Mesendoderm (in vitro differentiated cells): ENCODE data around the gene ANXA8.
"Not testable (repeated sequence)": the region's sequence is repeated elsewhere in the genome, so short reads cannot be mapped to it uniquely, and the experiment has no call there.

Source experiments
- DNase-seq: peaks from one replicate; pipeline ENCODE4 v3.0.0; 2013
- H2AK5ac ChIP-seq: 2 replicates; pipeline ENCODE4 v1.6.1; 2013; ENCODE audit warnings: low read length, inconsistent platforms
- H2BK120ac ChIP-seq: 2 replicates; pipeline ENCODE4 v1.6.1; 2013; ENCODE audit warnings: low read depth, mild to moderate bottlenecking, low read length, moderate library complexity, mixed read lengths
- H2BK15ac ChIP-seq: replicated peaks from 2 replicates; pipeline ENCODE4 v1.6.1; 2013; ENCODE audit warnings: low read depth, mild to moderate bottlenecking, moderate library complexity
- H2BK5ac ChIP-seq: 2 replicates; pipeline ENCODE4 v1.6.1; 2013; ENCODE audit warnings: low read length, inconsistent platforms
- H3K18ac ChIP-seq: 2 replicates; pipeline ENCODE4 v1.6.1; 2013; ENCODE audit warnings: mild to moderate bottlenecking, low read length, mixed read lengths
- H3K23ac ChIP-seq: one replicate; pipeline ENCODE4 v1.6.1; 2013; ENCODE audit warnings: low read length
- H3K27ac ChIP-seq: 2 replicates; pipeline ENCODE4 v1.5.1; 2013; ENCODE audit warnings: low read depth, mild to moderate bottlenecking, inconsistent platforms, low read length, moderate library complexity
- H3K27me3 ChIP-seq: 2 replicates; pipeline ENCODE4 v1.6.1; 2013; ENCODE audit warnings: low read length, control low read depth, mild to moderate bottlenecking, inconsistent platforms; ENCODE audit not compliant: insufficient read depth, poor library complexity
- H3K36me3 ChIP-seq: 2 replicates; pipeline ENCODE4 v1.6.1; 2013; ENCODE audit warnings: low read length, inconsistent platforms; ENCODE audit not compliant: control insufficient read depth, insufficient read depth
- H3K4ac ChIP-seq: one replicate; pipeline ENCODE4 v1.6.1; 2013; ENCODE audit warnings: low read depth, mild to moderate bottlenecking, low read length, moderate library complexity
- H3K4me1 ChIP-seq: 2 replicates; pipeline ENCODE4 v1.6.1; 2013; ENCODE audit warnings: low read depth, low read length, inconsistent platforms; ENCODE audit not compliant: control insufficient read depth
- H3K4me2 ChIP-seq: 2 replicates; pipeline ENCODE4 v1.6.1; 2013; ENCODE audit warnings: low read length
- H3K4me3 ChIP-seq: 2 replicates; pipeline ENCODE4 v1.5.1; 2013; ENCODE audit warnings: mild to moderate bottlenecking, low read length
- H3K56ac ChIP-seq: one replicate; pipeline ENCODE4 v1.6.1; 2013; ENCODE audit warnings: low read length
- H3K79me1 ChIP-seq: 2 replicates; pipeline ENCODE4 v1.6.1; 2013; ENCODE audit warnings: low read length, inconsistent platforms
- H3K79me2 ChIP-seq: 2 replicates; pipeline ENCODE4 v1.6.1; 2013; ENCODE audit warnings: mild to moderate bottlenecking, low read length; ENCODE audit not compliant: control insufficient read depth, insufficient read depth
- H3K9ac ChIP-seq: 2 replicates; pipeline ENCODE4 v1.6.1; 2013; ENCODE audit warnings: low read length, inconsistent platforms
- H4K5ac ChIP-seq: one replicate; pipeline ENCODE4 v1.6.1; 2013; ENCODE audit warnings: low read length
- H4K8ac ChIP-seq: one replicate; pipeline ENCODE4 v1.6.1; 2013; ENCODE audit warnings: low read depth, mild to moderate bottlenecking, control low read depth, low read length, moderate library complexity
- WGBS: extraction: QIAGEN DNeasy Blood & Tissue Kit; methylation state at CpG from one replicate; pipeline ENCODE4 v1.1.7; 2013; ENCODE audit warnings: low lambda C conversion rate, missing lambda C conversion rate; ENCODE audit not compliant: insufficient coverage; ENCODE audit errors: extremely low coverage; 5-methylcytosine and 5-hydroxymethylcytosine counted together

ANXA8 gene

GRCh38 chr10:47456079-47456785 is 27.7 kb downstream of the ANXA8 start:
- Histone ChIP-seq H3K4me2 (no peak overlapping the region), H2BK15ac (no peak overlapping the region), H3K56ac (no peak overlapping the region), H3K27ac (no peak overlapping the region), H2BK5ac (no peak overlapping the region), H3K79me2 (no peaks in the 10 kb centered on the region), H2AK5ac (no peak overlapping the region), H3K27me3 (no peaks in the 10 kb centered on the region), H3K36me3 (no peaks in the 10 kb centered on the region), H3K4ac (no peak overlapping the region), H3K79me1 (no peaks in the 10 kb centered on the region), H2BK120ac (no peak overlapping the region), H3K23ac (no peak overlapping the region), H3K4me3 (no peak overlapping the region), H4K5ac (no peak overlapping the region), H3K9ac (no peak overlapping the region), H4K8ac (no peak overlapping the region), H3K4me1 (no peaks in the 10 kb centered on the region), H3K18ac (no peak overlapping the region)
- no CpG with 5 or more reads among the region's 8 CpGs for WGBS
- no peak for DNase-seq

GRCh38 chr10:47455350-47456078 is 28.4 kb downstream of the ANXA8 start:
- H3K4me3 ChIP-seq, H2AK5ac ChIP-seq, H4K8ac ChIP-seq, H3K56ac ChIP-seq, H3K27ac ChIP-seq, H3K4ac ChIP-seq, DNase-seq, H2BK120ac ChIP-seq, H4K5ac ChIP-seq, H2BK5ac ChIP-seq, H3K79me1 ChIP-seq, H2BK15ac ChIP-seq, H3K18ac ChIP-seq, H3K79me2 ChIP-seq, H3K36me3 ChIP-seq, H3K27me3 ChIP-seq, H3K23ac ChIP-seq, H3K9ac ChIP-seq, H3K4me2 ChIP-seq, H3K4me1 ChIP-seq: not testable (repeated sequence)
- no CpG with 5 or more reads among the region's 9 CpGs for WGBS

GRCh38 chr10:47454780-47455058 is 29.2 kb downstream of the ANXA8 start:
- Histone ChIP-seq H3K4me3 (no peak overlapping the region), H3K27me3 (no peaks in the 10 kb centered on the region), H2BK120ac (no peak overlapping the region), H4K8ac (no peak overlapping the region), H3K18ac (no peak overlapping the region), H3K56ac (no peak overlapping the region), H3K4me2 (no peak overlapping the region), H3K4ac (no peak overlapping the region), H4K5ac (no peak overlapping the region), H3K79me2 (no peaks in the 10 kb centered on the region), H3K36me3 (no peaks in the 10 kb centered on the region), H3K4me1 (no peaks in the 10 kb centered on the region), H3K23ac (no peak overlapping the region), H3K79me1 (no peaks in the 10 kb centered on the region), H2BK15ac (no peak overlapping the region), H2AK5ac (no peak overlapping the region), H3K9ac (no peak overlapping the region), H3K27ac (no peak overlapping the region), H2BK5ac (no peak overlapping the region)
- no peak for DNase-seq
- WGBS = no CpG with 5 or more reads among the region's 3 CpGs

GRCh38 chr10:47454008-47454779 is 29.7 kb downstream of the ANXA8 start:
- DNase-seq = no peak
- H3K36me3 ChIP-seq = no peaks in the 10 kb centered on the region
- no peaks in the 10 kb centered on the region for H3K79me2 ChIP-seq
- no peak overlapping the region for H2BK15ac ChIP-seq
- H3K9ac ChIP-seq = no peak overlapping the region
- H3K4me3 ChIP-seq = no peak overlapping the region
- H3K4me2 ChIP-seq = no peak overlapping the region
- no peak overlapping the region for H3K23ac ChIP-seq
- H2BK120ac ChIP-seq = no peak overlapping the region
- no peaks in the 10 kb centered on the region for H3K79me1 ChIP-seq
- no peak overlapping the region for H2AK5ac ChIP-seq
- no peak overlapping the region for H3K27ac ChIP-seq
- no peak overlapping the region for H2BK5ac ChIP-seq
- H3K4ac ChIP-seq = no peak overlapping the region
- H3K56ac ChIP-seq = no peak overlapping the region
- no peak overlapping the region for H4K8ac ChIP-seq
- H3K27me3 ChIP-seq = no peaks in the 10 kb centered on the region
- no peak overlapping the region for H3K18ac ChIP-seq
- no peaks in the 10 kb centered on the region for H3K4me1 ChIP-seq
- no CpG with 5 or more reads among the region's 10 CpGs for WGBS
- no peak overlapping the region for H4K5ac ChIP-seq

- no peaks in the 10 kb centered on the region for H3K27me3 ChIP-seq
- no peak overlapping the region for H2BK15ac ChIP-seq
- H3K9ac ChIP-seq = no peak overlapping the region
- DNase-seq = no peak
- no peaks in the 10 kb centered on the region for H3K36me3 ChIP-seq
- no peak overlapping the region for H3K4ac ChIP-seq
- no peak overlapping the region for H4K5ac ChIP-seq
- no peak overlapping the region for H2AK5ac ChIP-seq
- H2BK120ac ChIP-seq = no peak overlapping the region
- no peak overlapping the region for H3K18ac ChIP-seq
- H2BK5ac ChIP-seq = no peak overlapping the region
- WGBS = no CpG with 5 or more reads among the region's 7 CpGs
- peak overlapping the region; percentile 42 for H3K56ac ChIP-seq
- no peaks in the 10 kb centered on the region for H3K79me2 ChIP-seq
- H4K8ac ChIP-seq = no peak overlapping the region
- H3K4me2 ChIP-seq = no peak overlapping the region
- H3K79me1 ChIP-seq = no peaks in the 10 kb centered on the region
- H3K4me1 ChIP-seq = no peaks in the 10 kb centered on the region
- H3K23ac ChIP-seq = no peak overlapping the region
- no peak overlapping the region for H3K27ac ChIP-seq
- no peak overlapping the region for H3K4me3 ChIP-seq
Measured at GRCh38 chr10:47453141-47454007, 30.5 kb downstream of the ANXA8 start.
